Spleen (tissue), 7 donors: ENCODE data around the gene KHK.

Source experiments
- CTCF ChIP-seq, 11 experiments: fragments of 200-600 bp in 7 of 11; fragments of 450-650 bp in 4 of 11; sonication (generic) in 4 of 11; IDR thresholded peaks in 8 of 11; conservative IDR thresholded peaks in 3 of 11; 1 replicate in 7 of 11; 2 replicates in 4 of 11; pipeline versions ENCODE4 v1.4.0 to v1.8.0; 2016 to 2021; ENCODE audit warnings: antibody characterized with exemption in 11 of 11, inconsistent platforms in 4 of 11, mild to moderate bottlenecking in 1 of 11
- POLR2A ChIP-seq, 3 donors: fragments of 450-650 bp; IDR thresholded peaks; one replicate each; pipeline ENCODE4 v1.5.1; 2017; ENCODE audit warnings: antibody characterized with exemption in 3 of 3, mild to moderate bottlenecking in 1 of 3
- POLR2AphosphoS5 ChIP-seq, 3 donors: sonication (generic); formaldehyde crosslinking; IDR thresholded peaks; one replicate each; pipeline ENCODE4 v1.5.1; 2017; ENCODE audit warnings: antibody characterized with exemption in 3 of 3
- donor health status: DM: no; HTN: no; CAD: no; lungs with moderate emphysema.
- donor health status: DM: no; HTN: no; CAD: no.
- donor health status: DM: no; HTN: no; CAD: no.

DNA sequence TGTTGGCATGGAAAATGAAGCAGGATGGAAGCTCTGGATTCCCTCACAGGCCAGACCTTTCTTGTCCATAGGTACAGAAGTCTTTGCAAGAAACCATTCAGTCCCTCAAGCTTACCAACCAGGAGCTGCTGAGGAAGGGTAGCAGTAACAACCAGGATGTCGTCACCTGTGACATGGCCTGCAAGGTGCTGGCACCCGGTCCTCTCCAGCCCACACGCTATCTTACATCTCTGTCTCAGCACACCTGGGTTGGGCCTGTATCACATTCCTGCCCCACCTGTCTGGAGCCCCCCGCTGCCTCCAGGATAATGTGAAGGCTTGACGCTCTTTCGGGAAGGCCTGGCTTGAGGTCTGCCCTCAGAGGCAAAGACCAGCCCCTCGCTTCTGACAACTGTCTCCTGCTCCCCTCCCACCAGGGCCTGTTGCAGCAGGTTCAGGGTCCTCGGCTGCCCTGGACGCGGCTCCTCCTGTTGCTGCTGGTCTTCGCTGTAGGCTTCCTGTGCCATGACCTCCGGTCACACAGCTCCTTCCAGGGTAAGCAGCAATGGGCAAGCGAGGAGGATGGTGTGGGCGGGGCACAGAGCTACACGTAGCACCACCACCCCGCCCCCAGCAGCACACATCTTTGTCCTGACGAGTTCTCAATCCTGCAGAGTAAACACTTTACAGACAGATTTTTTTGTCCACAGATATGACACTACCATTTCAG is 47.8 kb upstream of the KHK start:
- TF ChIP-seq POLR2A (IDR thresholded peaks at IDR 0.05) (no peak), POLR2AphosphoS5 (IDR thresholded peaks at IDR 0.05) (peak in 1 of 3 donors; percentile 37), CTCF (IDR thresholded peaks at IDR 0.05 in 8 of 11, conservative IDR thresholded peaks at IDR 0.05 in 3 of 11) (no peak)
